Measurements from ENCODE around the gene RUSC2.

DNA sequence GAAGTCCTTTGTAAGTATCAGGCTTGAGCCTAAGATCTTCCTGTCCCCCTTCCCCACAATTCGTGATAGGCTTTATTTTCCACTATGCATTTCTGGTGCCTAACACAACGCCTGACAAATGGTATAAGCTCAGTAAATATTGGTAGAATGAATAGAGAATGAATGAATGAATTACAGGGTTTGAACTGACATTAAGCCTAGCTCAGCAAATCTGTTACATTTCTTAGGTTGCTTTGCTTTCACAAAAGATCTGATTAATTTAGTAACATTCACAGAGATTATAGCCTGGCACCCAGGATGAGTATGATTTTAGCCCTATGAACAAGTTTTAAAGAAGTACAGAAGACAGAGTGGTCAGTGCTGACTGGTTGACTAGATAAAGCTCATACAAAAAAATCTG lies 16.4 kb downstream of the RUSC2 start:
- TF ChIP-seq CTCF (IDR thresholded peaks at IDR 0.05) (no peak), POLR2AphosphoS5 (IDR thresholded peaks at IDR 0.05) (no peak), POLR2A (IDR thresholded peaks at IDR 0.05; ENCODE audit: low read depth) (no peak), EP300 (IDR thresholded peaks at IDR 0.05) (no peak)
